ENCODE results near the gene NTS.

NTS gene

DNA sequence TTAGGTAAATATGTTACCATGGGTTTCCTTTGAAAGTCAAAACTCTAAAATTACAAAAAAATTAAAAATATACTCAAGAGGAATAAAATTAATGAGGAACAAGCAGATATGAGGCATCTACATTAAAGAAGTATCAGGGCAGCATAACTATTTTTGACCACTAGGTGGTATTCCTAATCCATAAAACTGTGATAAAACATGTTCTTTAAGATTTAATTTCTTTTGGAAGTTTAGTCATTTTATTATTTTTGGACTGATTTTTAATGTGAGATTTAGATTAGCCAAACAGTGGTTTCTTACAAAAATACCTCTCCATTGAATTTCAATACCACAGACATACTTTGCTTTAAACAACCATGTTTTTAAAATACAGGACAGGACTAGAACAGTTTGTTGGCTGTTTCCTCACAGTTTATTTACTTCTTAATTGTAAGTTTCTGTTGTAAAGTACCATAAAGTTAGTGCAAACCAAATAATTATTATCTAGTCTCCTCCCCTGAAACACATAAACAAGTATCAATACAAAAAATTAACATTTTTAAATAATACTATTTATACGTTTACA is 49.8 kb downstream of the NTS start:
- DNase-seq: no peak

DNA sequence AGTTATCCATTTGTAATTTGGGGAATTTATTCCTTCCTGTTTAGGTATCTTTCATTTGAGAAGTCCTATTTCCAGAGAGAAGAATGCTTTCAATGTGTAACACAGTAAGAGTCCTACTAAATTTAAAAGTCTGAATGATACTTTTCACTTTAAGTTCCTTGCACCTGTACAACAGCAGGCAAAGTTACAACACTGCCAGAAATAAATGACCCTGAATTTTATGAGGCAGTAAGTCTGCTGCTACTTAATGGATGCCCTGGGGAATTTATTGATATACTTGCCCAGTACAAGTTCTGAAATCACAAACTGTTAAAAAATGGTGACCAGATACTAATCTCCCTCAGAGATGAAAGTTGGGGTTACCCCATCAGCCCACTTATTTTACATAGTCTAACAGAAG is 53.1 kb downstream of the NTS start:
- DNase-seq: no peak

Data from activated gamma-delta T cell (primary cell).